ENCODE results near the gene SHCBP1L. TPM values are rescaled to one million over a fixed set of nuclear protein-coding genes. Genes with fewer than 3 reads are reported as not detected.

Gene SHCBP1L
- total and polyA plus RNA-seq, 4 donors: 0.37 TPM; not detected in 3

DNA sequence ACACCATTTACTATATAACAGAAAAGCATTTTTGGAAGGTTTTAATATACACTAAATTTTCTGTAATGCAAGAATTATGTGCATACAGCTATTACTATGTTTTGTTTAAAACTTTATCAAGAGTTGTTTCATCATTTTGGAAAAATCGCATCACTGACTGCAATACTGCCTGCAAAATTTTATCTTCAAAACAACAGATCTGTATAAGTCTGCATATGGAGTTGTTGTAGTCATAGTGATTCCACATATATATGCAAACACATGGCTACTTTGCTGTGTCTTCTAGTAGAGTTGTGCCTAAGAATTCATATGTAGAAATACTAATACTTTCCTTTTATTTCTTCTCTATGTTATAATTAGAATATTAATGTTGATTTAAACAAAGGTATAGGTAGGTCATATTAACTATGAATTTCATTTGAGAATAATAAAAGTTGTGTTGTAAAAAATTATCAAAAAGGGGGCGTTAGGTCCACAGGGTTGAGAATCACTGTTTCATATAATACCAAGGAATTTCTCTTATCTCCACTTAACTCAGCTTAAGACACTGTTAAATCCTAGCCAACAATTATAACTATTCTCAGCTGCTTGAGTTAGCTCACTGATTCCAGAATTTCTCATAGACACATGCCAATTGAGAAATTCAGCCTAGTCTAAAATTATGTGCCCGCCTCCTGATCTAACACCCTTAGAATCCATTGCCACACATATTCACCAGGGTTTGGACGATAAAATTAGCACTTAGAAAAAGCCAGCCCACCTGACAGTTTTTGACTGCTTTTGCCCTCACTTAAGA, 47.4 kb upstream of the SHCBP1L start:
- no peaks in the 10 kb centered on the region for H3K9me3 ChIP-seq (ENCODE audit: control insufficient read depth in 4 of 4, low read length in 3 of 4)
- DNase-seq (ENCODE audit: low spot score): no peak
- H3K27me3 ChIP-seq (ENCODE audit: control insufficient read depth in 4 of 4, insufficient read depth in 4 of 4, low read length in 3 of 4): no peaks in the 10 kb centered on the region
- no peak overlapping the region for H3K9ac ChIP-seq (ENCODE audit: low read depth in 1 of 2, low read length in 2 of 2)
- peaks cover 0 to 7% (median 3%) of the 10 kb centered on the region in 4 donors for H3K4me1 ChIP-seq (ENCODE audit: control insufficient read depth in 4 of 4, insufficient read depth in 4 of 4, low read length in 3 of 4)
- no peak overlapping the region for H3K4me3 ChIP-seq (ENCODE audit: low read depth in 1 of 3, low read length in 3 of 3)
- H3K27ac ChIP-seq (ENCODE audit: low read depth in 1 of 2, low read length in 2 of 2): no peak overlapping the region
- WGBS: 91% methylated on average over 4 of the region's 4 CpGs
- H3K36me3 ChIP-seq (ENCODE audit: control insufficient read depth in 4 of 4, insufficient read depth in 3 of 4, low read depth in 1 of 4, low read length in 3 of 4): no peaks in the 10 kb centered on the region
- TF ChIP-seq GABPA (IDR thresholded peaks at IDR 0.05 in 1 of 2, conservative IDR thresholded peaks at IDR 0.05 in 1 of 2): no peak
- TF ChIP-seq CTCF (IDR thresholded peaks at IDR 0.05; ENCODE audit: low read depth, low read length, missing input control): no peak
- no peak for TF ChIP-seq HNF4A (conservative IDR thresholded peaks at IDR 0.05)
- TF ChIP-seq NR2F2 (IDR thresholded peaks at IDR 0.05): no peak
- TF ChIP-seq FOXA1 (IDR thresholded peaks at IDR 0.05): no peak
- TF ChIP-seq SP1 (IDR thresholded peaks at IDR 0.05): no peak
- no peak for TF ChIP-seq HNF4G (IDR thresholded peaks at IDR 0.05)
- TF ChIP-seq, protein P1, sequence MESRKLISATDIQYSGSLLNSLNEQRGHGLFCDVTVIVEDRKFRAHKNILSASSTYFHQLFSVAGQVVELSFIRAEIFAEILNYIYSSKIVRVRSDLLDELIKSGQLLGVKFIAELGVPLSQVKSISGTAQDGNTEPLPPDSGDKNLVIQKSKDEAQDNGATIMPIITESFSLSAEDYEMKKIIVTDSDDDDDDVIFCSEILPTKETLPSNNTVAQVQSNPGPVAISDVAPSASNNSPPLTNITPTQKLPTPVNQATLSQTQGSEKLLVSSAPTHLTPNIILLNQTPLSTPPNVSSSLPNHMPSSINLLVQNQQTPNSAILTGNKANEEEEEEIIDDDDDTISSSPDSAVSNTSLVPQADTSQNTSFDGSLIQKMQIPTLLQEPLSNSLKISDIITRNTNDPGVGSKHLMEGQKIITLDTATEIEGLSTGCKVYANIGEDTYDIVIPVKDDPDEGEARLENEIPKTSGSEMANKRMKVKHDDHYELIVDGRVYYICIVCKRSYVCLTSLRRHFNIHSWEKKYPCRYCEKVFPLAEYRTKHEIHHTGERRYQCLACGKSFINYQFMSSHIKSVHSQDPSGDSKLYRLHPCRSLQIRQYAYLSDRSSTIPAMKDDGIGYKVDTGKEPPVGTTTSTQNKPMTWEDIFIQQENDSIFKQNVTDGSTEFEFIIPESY (IDR thresholded peaks at IDR 0.05): no peak
- no peak for TF ChIP-seq REST (IDR thresholded peaks at IDR 0.05)
- no peak for TF ChIP-seq RXRA (IDR thresholded peaks at IDR 0.05)

- TF ChIP-seq MAX (IDR thresholded peaks at IDR 0.05) (no peak), YY1 (IDR thresholded peaks at IDR 0.05) (no peak), RXRA (IDR thresholded peaks at IDR 0.05) (no peak), GABPA (IDR thresholded peaks at IDR 0.05 in 1 of 2, conservative IDR thresholded peaks at IDR 0.05 in 1 of 2) (no peak), FOXA2 (IDR thresholded peaks at IDR 0.05) (no peak), SP1 (IDR thresholded peaks at IDR 0.05) (no peak), NR2F2 (IDR thresholded peaks at IDR 0.05) (no peak), TAF1 (conservative IDR thresholded peaks at IDR 0.05) (no peak), JUND (IDR thresholded peaks at IDR 0.05) (no peak), CTCF (IDR thresholded peaks at IDR 0.05; ENCODE audit: low read depth, low read length, missing input control) (no peak), FOXA1 (IDR thresholded peaks at IDR 0.05) (no peak), HNF4A (conservative IDR thresholded peaks at IDR 0.05) (no peak), EGR1 (IDR thresholded peaks at IDR 0.05; ENCODE audit: low read depth in 2 of 2) (no peak)
- Histone ChIP-seq H3K36me3 (ENCODE audit: control insufficient read depth in 4 of 4, insufficient read depth in 3 of 4, low read depth in 1 of 4, low read length in 3 of 4) (no peaks in the 10 kb centered on the region), H3K27me3 (ENCODE audit: control insufficient read depth in 4 of 4, insufficient read depth in 4 of 4, low read length in 3 of 4) (no peaks in the 10 kb centered on the region), H3K9me3 (ENCODE audit: control insufficient read depth in 4 of 4, low read length in 3 of 4) (no peaks in the 10 kb centered on the region), H3K4me3 (ENCODE audit: low read depth in 1 of 3, low read length in 3 of 3) (no peak overlapping the region), H3K4me1 (ENCODE audit: control insufficient read depth in 4 of 4, insufficient read depth in 4 of 4, low read length in 3 of 4) (peaks cover 0 to 7% (median 3%) of the 10 kb centered on the region in 4 donors), H3K9ac (ENCODE audit: low read depth in 1 of 2, low read length in 2 of 2) (no peak overlapping the region), H3K27ac (ENCODE audit: low read depth in 1 of 2, low read length in 2 of 2) (no peak overlapping the region)
- no peak for DNase-seq (ENCODE audit: low spot score)
Observed at GRCh38 chr1:182998482-182998881, 45.5 kb upstream of the SHCBP1L start.
